Cardiac muscle cell (in vitro differentiated cells and primary cell): ENCODE results near the gene CRACR2A. TPM values are rescaled to one million over a fixed set of nuclear protein-coding genes. Genes with fewer than 3 reads are reported as not detected.

Experiments
- DNase-seq, 2 donors: peaks; one replicate each; pipeline versions ENCODE4 v3.0.0 to v3.0.0-alpha.2; 2010 to 2017; ENCODE audit warnings: low read depth in 1 of 2, low spot score in 1 of 2
- H3K27ac ChIP-seq: fragments of 200-600 bp; sonication (generic); 2 replicates; pipeline ENCODE4 v1.5.1; 2016
- H3K27me3 ChIP-seq: fragments of 200-600 bp; sonication (generic); 2 replicates; pipeline ENCODE4 v1.6.0; 2016; ENCODE audit warnings: control low read depth
- H3K36me3 ChIP-seq: fragments of 200-600 bp; sonication (generic); 2 replicates; pipeline ENCODE4 v1.5.1; 2016; ENCODE audit warnings: control low read depth
- H3K4me1 ChIP-seq: fragments of 200-600 bp; sonication (generic); 2 replicates; pipeline ENCODE4 v1.8.1; 2017; ENCODE audit warnings: low read depth, mild to moderate bottlenecking, mixed run types
- H3K4me3 ChIP-seq: fragments of 200-600 bp; sonication (generic); 2 replicates; pipeline ENCODE4 v1.5.1; 2016; ENCODE audit warnings: mild to moderate bottlenecking
- H3K9me3 ChIP-seq: fragments of 200-600 bp; sonication (generic); 2 replicates; pipeline ENCODE4 v1.5.1; 2017; ENCODE audit warnings: low read depth, mild to moderate bottlenecking, control low read depth
- polyA plus RNA-seq: library from polyadenylated mRNA; unstranded; fragments of >200 nt; fragmentation: Nextera tagmentation; extraction: Ambion mirVana; gene quantifications from 2 replicates; pipeline ENCODE4 v1.2.1, GENCODE V29; 2016
- total RNA-seq: library from RNA; depleted of rRNA; stranded (reverse); fragments of >200 nt; gene quantifications from 2 replicates; pipeline ENCODE4 v1.2.3, GENCODE V29; 2016
- TF ChIP-seq, protein P1 (sequence below): IDR thresholded peaks from 2 replicates; pipeline ENCODE4 v1.5.1; 2012; ENCODE audit warnings: low read depth, mild to moderate bottlenecking, low read length

Gene CRACR2A
- total and polyA plus RNA-seq, 2 experiments from 2014 or later = 1.3 TPM; not detected in 1

GRCh38 chr12:3598896-3599860 lies 153.7 kb downstream of the CRACR2A start:
- H3K4me1 ChIP-seq = peaks cover 3% of the 10 kb centered on the region
- H3K4me3 ChIP-seq = no peak overlapping the region
- no peak overlapping the region for H3K27ac ChIP-seq
- H3K27me3 ChIP-seq = no peaks in the 10 kb centered on the region
- no peak for DNase-seq
- TF ChIP-seq, protein P1, sequence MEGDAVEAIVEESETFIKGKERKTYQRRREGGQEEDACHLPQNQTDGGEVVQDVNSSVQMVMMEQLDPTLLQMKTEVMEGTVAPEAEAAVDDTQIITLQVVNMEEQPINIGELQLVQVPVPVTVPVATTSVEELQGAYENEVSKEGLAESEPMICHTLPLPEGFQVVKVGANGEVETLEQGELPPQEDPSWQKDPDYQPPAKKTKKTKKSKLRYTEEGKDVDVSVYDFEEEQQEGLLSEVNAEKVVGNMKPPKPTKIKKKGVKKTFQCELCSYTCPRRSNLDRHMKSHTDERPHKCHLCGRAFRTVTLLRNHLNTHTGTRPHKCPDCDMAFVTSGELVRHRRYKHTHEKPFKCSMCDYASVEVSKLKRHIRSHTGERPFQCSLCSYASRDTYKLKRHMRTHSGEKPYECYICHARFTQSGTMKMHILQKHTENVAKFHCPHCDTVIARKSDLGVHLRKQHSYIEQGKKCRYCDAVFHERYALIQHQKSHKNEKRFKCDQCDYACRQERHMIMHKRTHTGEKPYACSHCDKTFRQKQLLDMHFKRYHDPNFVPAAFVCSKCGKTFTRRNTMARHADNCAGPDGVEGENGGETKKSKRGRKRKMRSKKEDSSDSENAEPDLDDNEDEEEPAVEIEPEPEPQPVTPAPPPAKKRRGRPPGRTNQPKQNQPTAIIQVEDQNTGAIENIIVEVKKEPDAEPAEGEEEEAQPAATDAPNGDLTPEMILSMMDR = no peak
- H3K9me3 ChIP-seq = no peaks in the 10 kb centered on the region
- H3K36me3 ChIP-seq = no peaks in the 10 kb centered on the region

GRCh38 chr12:3597526-3598210 lies 155.2 kb downstream of the CRACR2A start:
- TF ChIP-seq, protein P1 = no peak
- no peaks in the 10 kb centered on the region for H3K36me3 ChIP-seq
- H3K27me3 ChIP-seq = no peaks in the 10 kb centered on the region
- H3K4me3 ChIP-seq = no peak overlapping the region
- peaks cover 3% of the 10 kb centered on the region for H3K4me1 ChIP-seq
- no peak for DNase-seq
- no peaks in the 10 kb centered on the region for H3K9me3 ChIP-seq
- H3K27ac ChIP-seq = no peak overlapping the region

DNA sequence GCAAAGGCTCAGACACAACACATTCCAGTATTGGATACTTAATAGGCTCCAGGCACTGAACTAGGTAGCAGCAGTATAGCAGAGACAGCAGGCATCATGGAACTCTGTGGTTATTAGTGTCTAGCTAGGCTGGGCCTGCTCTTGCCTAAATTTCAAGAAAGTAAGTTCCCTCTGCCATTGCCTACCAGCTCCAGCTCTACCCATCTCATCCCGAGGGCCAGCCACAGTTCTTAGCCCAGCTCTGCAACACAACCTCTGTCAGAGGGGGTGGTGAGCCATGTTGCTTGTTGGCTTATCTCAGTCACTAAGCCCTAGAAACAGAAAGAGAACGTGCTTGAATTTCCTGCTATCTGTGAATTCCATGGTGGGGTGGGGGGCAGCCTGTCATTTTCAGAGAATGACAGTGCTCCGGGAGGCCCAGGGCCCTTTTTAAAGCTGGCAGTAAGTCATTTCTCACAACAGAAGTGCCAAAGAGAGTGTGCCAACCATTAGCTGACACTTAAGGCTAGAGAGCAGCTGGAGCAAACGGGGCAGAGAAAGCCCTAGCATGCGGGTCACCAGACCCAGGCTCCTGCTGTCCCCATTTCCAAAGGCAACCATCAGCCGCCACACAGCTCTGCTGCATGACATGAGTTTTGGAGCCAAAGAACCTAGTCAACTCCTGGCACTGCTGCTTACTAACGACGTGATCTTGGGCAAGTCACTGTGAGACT lies 156.1 kb downstream of the CRACR2A start:
- TF ChIP-seq, protein P1 = no peak
- no peaks in the 10 kb centered on the region for H3K36me3 ChIP-seq
- no peak overlapping the region for H3K4me3 ChIP-seq
- no peaks in the 10 kb centered on the region for H3K9me3 ChIP-seq
- H3K27ac ChIP-seq = no peak overlapping the region
- peaks cover 3% of the 10 kb centered on the region for H3K4me1 ChIP-seq
- H3K27me3 ChIP-seq = no peaks in the 10 kb centered on the region
- DNase-seq = no peak

DNA sequence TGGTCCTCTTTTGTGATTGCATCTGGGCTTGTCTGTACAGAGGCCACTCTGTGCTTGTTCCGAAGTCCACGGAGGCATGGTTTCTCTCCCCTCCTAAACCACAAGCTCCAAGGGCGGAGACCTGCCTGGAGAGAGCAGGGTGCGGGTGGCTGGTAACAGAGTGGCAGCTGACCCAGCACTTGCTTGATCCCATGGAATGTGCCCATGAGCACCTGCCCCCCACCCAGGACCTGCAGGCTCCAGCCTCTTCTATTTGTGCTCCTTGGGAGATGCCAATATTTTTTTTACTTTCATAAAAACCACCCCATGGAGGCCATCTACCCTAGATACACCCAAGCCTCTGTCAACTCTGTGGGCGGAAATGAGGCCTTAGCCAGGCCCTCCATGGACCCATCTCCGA lies 157.2 kb downstream of the CRACR2A start:
- no peaks in the 10 kb centered on the region for H3K36me3 ChIP-seq
- no peak overlapping the region for H3K4me3 ChIP-seq
- TF ChIP-seq, protein P1 = no peak
- H3K4me1 ChIP-seq = peaks cover 3% of the 10 kb centered on the region
- no peak overlapping the region for H3K27ac ChIP-seq
- no peaks in the 10 kb centered on the region for H3K27me3 ChIP-seq
- DNase-seq = no peak
- no peaks in the 10 kb centered on the region for H3K9me3 ChIP-seq

GRCh38 chr12:3594966-3595365 lies 157.9 kb downstream of the CRACR2A start:
- Histone ChIP-seq H3K36me3 (no peaks in the 10 kb centered on the region), H3K27me3 (no peaks in the 10 kb centered on the region), H3K9me3 (no peaks in the 10 kb centered on the region), H3K4me3 (no peak overlapping the region), H3K27ac (no peak overlapping the region), H3K4me1 (peaks cover 5% of the 10 kb centered on the region)
- TF ChIP-seq, protein P1 = no peak
- DNase-seq = no peak
